ENCODE results near the gene HDAC11. TPM values are rescaled to one million over a fixed set of nuclear protein-coding genes. Genes with fewer than 3 reads are reported as not detected.

The HDAC11 gene
- total RNA-seq, 2 experiments from 2014 or later: 0.70 to 1.2 TPM

GRCh38 chr3:13543253-13543652, 63.1 kb downstream of the HDAC11 start:
- no peak overlapping the region for H3K4me3 Mint-ChIP-seq
- peaks cover 31% of the 10 kb centered on the region for H3K4me1 Mint-ChIP-seq
- H3K27ac Mint-ChIP-seq: no peak overlapping the region
- H3K9me3 Mint-ChIP-seq (ENCODE audit: low read depth): peaks cover 7% of the 10 kb centered on the region
- peaks cover 48% of the 10 kb centered on the region for H3K27me3 Mint-ChIP-seq
- CTCF ChIA-PET: no interaction called here
- DNase-seq (no peak), ATAC-seq (no peak)
- peaks cover 4% of the 10 kb centered on the region for H3K36me3 Mint-ChIP-seq

GRCh38 chr3:13544293-13544831, 64.3 kb downstream of the HDAC11 start:
- peaks cover 4% of the 10 kb centered on the region for H3K36me3 Mint-ChIP-seq
- H3K4me3 Mint-ChIP-seq: peak overlapping the region; percentile 7
- CTCF ChIA-PET: interaction anchor here (0.7 to 3.0 kb wide), 6 partner anchors 19 to 105 kb away, joined by 3 to 24 read pairs (median 4); partner anchors contain the start of gene HDAC11
- peaks cover 7% of the 10 kb centered on the region for H3K9me3 Mint-ChIP-seq (ENCODE audit: low read depth)
- H3K4me1 Mint-ChIP-seq: peaks cover 34% of the 10 kb centered on the region
- H3K27me3 Mint-ChIP-seq: peaks cover 47% of the 10 kb centered on the region
- ATAC-seq (peak; percentile 91), DNase-seq (peak; percentile 84)
- H3K27ac Mint-ChIP-seq: peak overlapping the region; percentile 42

- no peak for DNase-seq
- Mint-ChIP-seq H3K4me1 (peaks cover 39% of the 10 kb centered on the region), H3K36me3 (peaks cover 4% of the 10 kb centered on the region), H3K27ac (no peak overlapping the region), H3K4me3 (peak overlapping the region; percentile 7), H3K27me3 (peaks cover 49% of the 10 kb centered on the region), H3K9me3 (ENCODE audit: low read depth) (peaks cover 7% of the 10 kb centered on the region)
- no peak for ATAC-seq
- CTCF ChIA-PET: interaction anchor here (0.8 to 3.0 kb wide), 5 partner anchors 20 to 104 kb away, joined by 3 to 24 read pairs (median 4); no protein-coding TSS in a partner anchor
These were observed 65.0 kb downstream of the HDAC11 start for GRCh38 chr3:13544951-13545651.

- Mint-ChIP-seq H3K36me3 (peaks cover 3% of the 10 kb centered on the region), H3K4me3 (no peak overlapping the region), H3K9me3 (ENCODE audit: low read depth) (peaks cover 7% of the 10 kb centered on the region), H3K27me3 (peaks cover 54% of the 10 kb centered on the region), H3K27ac (no peak overlapping the region), H3K4me1 (peaks cover 37% of the 10 kb centered on the region)
- no peak for DNase-seq
- CTCF ChIA-PET: interaction anchor here (3.0 kb wide), 1 partner anchor 104 kb away, joined by 24 read pairs; no protein-coding TSS in a partner anchor
- no peak for ATAC-seq
These were observed 65.9 kb downstream of the HDAC11 start for GRCh38 chr3:13545952-13546454.

- Mint-ChIP-seq H3K27ac (no peak overlapping the region), H3K36me3 (peaks cover 3% of the 10 kb centered on the region), H3K9me3 (ENCODE audit: low read depth) (peaks cover 2% of the 10 kb centered on the region), H3K4me1 (peaks cover 31% of the 10 kb centered on the region), H3K27me3 (peaks cover 61% of the 10 kb centered on the region), H3K4me3 (no peak overlapping the region)
- no peak for DNase-seq
- no peak for ATAC-seq
- CTCF ChIA-PET: interaction anchor here (3.0 kb wide), 1 partner anchor 103 kb away, joined by 24 read pairs; no protein-coding TSS in a partner anchor
These were observed 66.6 kb downstream of the HDAC11 start for GRCh38 chr3:13546667-13547171.

GRCh38 chr3:13547591-13548371, 67.7 kb downstream of the HDAC11 start:
- H3K27ac Mint-ChIP-seq: no peak overlapping the region
- H3K4me3 Mint-ChIP-seq: no peak overlapping the region
- no peaks in the 10 kb centered on the region for H3K9me3 Mint-ChIP-seq (ENCODE audit: low read depth)
- CTCF ChIA-PET: interaction anchor here (0.8 kb wide), 1 partner anchor 17 kb away, joined by 3 read pairs; no protein-coding TSS in a partner anchor
- ATAC-seq (no peak), DNase-seq (no peak)
- no peaks in the 10 kb centered on the region for H3K36me3 Mint-ChIP-seq
- peaks cover 62% of the 10 kb centered on the region for H3K27me3 Mint-ChIP-seq
- H3K4me1 Mint-ChIP-seq: peaks cover 28% of the 10 kb centered on the region

GRCh38 chr3:13548696-13549622, 68.9 kb downstream of the HDAC11 start, which contains the start of gene FBLN2:
Gene FBLN2 (plus strand): TSS chr3:13549125. CDS start chr3:13570356, 21,231 bp downstream.
- CTCF ChIA-PET: interaction anchor here (1.2 kb wide), 1 partner anchor 8 kb away, joined by 3 read pairs; no protein-coding TSS in a partner anchor
- H3K9me3 Mint-ChIP-seq (ENCODE audit: low read depth): no peaks in the 10 kb centered on the region
- H3K4me1 Mint-ChIP-seq: peaks cover 26% of the 10 kb centered on the region
- H3K36me3 Mint-ChIP-seq: no peaks in the 10 kb centered on the region
- ATAC-seq (no peak), DNase-seq (no peak)
- no peak within 1 kb of the TSS for H3K4me3 Mint-ChIP-seq
- peaks cover 69% of the 10 kb centered on the region for H3K27me3 Mint-ChIP-seq
- no peak within 1 kb of the TSS for H3K27ac Mint-ChIP-seq

GRCh38 chr3:13549623-13550422, 69.7 kb downstream of the HDAC11 start:
- Mint-ChIP-seq H3K27me3 (peaks cover 76% of the 10 kb centered on the region), H3K9me3 (ENCODE audit: low read depth) (no peaks in the 10 kb centered on the region), H3K4me3 (no peak overlapping the region), H3K27ac (no peak overlapping the region), H3K36me3 (no peaks in the 10 kb centered on the region), H3K4me1 (peaks cover 17% of the 10 kb centered on the region)
- DNase-seq (peak; percentile 52), ATAC-seq (no peak)
- CTCF ChIA-PET: interaction anchor here (1.1 to 1.3 kb wide), 3 partner anchors 9 to 101 kb away, joined by 3 to 4 read pairs (median 4); no protein-coding TSS in a partner anchor

- H3K27ac Mint-ChIP-seq: no peak overlapping the region
- CTCF ChIA-PET: interaction anchor here (1.1 to 1.3 kb wide), 2 partner anchors 10 to 100 kb away, joined by 4 read pairs; no protein-coding TSS in a partner anchor
- H3K27me3 Mint-ChIP-seq: peaks cover 77% of the 10 kb centered on the region
- no peak for DNase-seq
- H3K4me1 Mint-ChIP-seq: peaks cover 12% of the 10 kb centered on the region
- H3K4me3 Mint-ChIP-seq: no peak overlapping the region
- H3K9me3 Mint-ChIP-seq (ENCODE audit: low read depth): no peaks in the 10 kb centered on the region
- no peaks in the 10 kb centered on the region for H3K36me3 Mint-ChIP-seq
- ATAC-seq: no peak
These were observed 70.3 kb downstream of the HDAC11 start for GRCh38 chr3:13550423-13550690.

GRCh38 chr3:13550791-13551360, 70.8 kb downstream of the HDAC11 start:
- CTCF ChIA-PET: interaction anchor here (1.1 to 1.3 kb wide), 2 partner anchors 11 to 100 kb away, joined by 4 read pairs; no protein-coding TSS in a partner anchor
- Mint-ChIP-seq H3K4me1 (peaks cover 9% of the 10 kb centered on the region), H3K27me3 (peaks cover 74% of the 10 kb centered on the region), H3K36me3 (no peaks in the 10 kb centered on the region), H3K27ac (no peak overlapping the region), H3K9me3 (ENCODE audit: low read depth) (no peaks in the 10 kb centered on the region), H3K4me3 (no peak overlapping the region)
- DNase-seq (no peak), ATAC-seq (no peak)

GRCh38 chr3:13552857-13553652, 72.9 kb downstream of the HDAC11 start:
- CTCF ChIA-PET: interaction anchor here (1.5 kb wide), 1 partner anchor 95 kb away, joined by 4 read pairs; no protein-coding TSS in a partner anchor
- Mint-ChIP-seq H3K4me3 (no peak overlapping the region), H3K27ac (no peak overlapping the region), H3K4me1 (peaks cover 9% of the 10 kb centered on the region), H3K36me3 (no peaks in the 10 kb centered on the region), H3K27me3 (peaks cover 60% of the 10 kb centered on the region), H3K9me3 (ENCODE audit: low read depth) (no peaks in the 10 kb centered on the region)
- DNase-seq (no peak), ATAC-seq (no peak)

Measured in activated CD8-positive, alpha-beta memory T cell treated with anti-CD3 and anti-CD28 coated beads, Interleukin-2, amount 10 ng/mL, durations not matched to agents 7 days and 5 days (primary cell).